MG63 (cell line): ENCODE results near the gene CCDC183. TPM values are rescaled to one million over a fixed set of nuclear protein-coding genes. Genes with fewer than 3 reads are reported as not detected.

Experiments used
- DNase-seq: peaks from one replicate; pipeline ENCODE4 v3.0.0-alpha.2; 2020
- H3K27me3 ChIP-seq: fragments of 250-450 bp; sonication (Bioruptor Pico); 2 replicates; pipeline ENCODE4 v1.5.1; 2020; ENCODE audit warnings: mild to moderate bottlenecking, moderate library complexity
- H3K36me3 ChIP-seq: fragments of 250-450 bp; sonication (Bioruptor Pico); 2 replicates; pipeline ENCODE4 v1.5.1; 2020; ENCODE audit warnings: mild to moderate bottlenecking, moderate library complexity
- H3K4me3 ChIP-seq: fragments of 250-450 bp; sonication (Bioruptor Pico); 2 replicates; pipeline ENCODE4 v1.5.1; 2020; ENCODE audit warnings: mild to moderate bottlenecking, moderate library complexity
- H3K9me3 ChIP-seq: fragments of 250-450 bp; sonication (Bioruptor Pico); 2 replicates; pipeline ENCODE4 v1.5.1; 2020; ENCODE audit warnings: mild to moderate bottlenecking, moderate library complexity
- total RNA-seq: library from RNA; depleted of rRNA; stranded (reverse); fragments of >200 nt; shearing (Covaris generic); gene quantifications from 2 replicates; pipeline ENCODE4 v1.2.3, GENCODE V29; 2014; ENCODE audit warnings: low replicate concordance

Gene CCDC183
- total RNA-seq, 1 experiment from 2014 or later = not detected

GRCh38 chr9:136845465-136846260 is 49.5 kb downstream of the CCDC183 start:
- Histone ChIP-seq H3K36me3 (peaks cover 11% of the 10 kb centered on the region), H3K27me3 (no peaks in the 10 kb centered on the region), H3K4me3 (no peak overlapping the region), H3K9me3 (no peaks in the 10 kb centered on the region)
- DNase-seq = no peak

- Histone ChIP-seq H3K27me3 (no peaks in the 10 kb centered on the region), H3K4me3 (no peak overlapping the region), H3K36me3 (peaks cover 13% of the 10 kb centered on the region), H3K9me3 (no peaks in the 10 kb centered on the region)
- DNase-seq = no peak
Measured at GRCh38 chr9:136846376-136847087, 50.4 kb downstream of the CCDC183 start.

GRCh38 chr9:136847088-136847825 is 51.1 kb downstream of the CCDC183 start:
- H3K27me3 ChIP-seq = no peaks in the 10 kb centered on the region
- peak overlapping the region; percentile 86 for H3K4me3 ChIP-seq
- DNase-seq = peak; percentile 84
- peaks cover 13% of the 10 kb centered on the region for H3K36me3 ChIP-seq
- H3K9me3 ChIP-seq = no peaks in the 10 kb centered on the region

- peak; percentile 95 for DNase-seq
- no peaks in the 10 kb centered on the region for H3K27me3 ChIP-seq
- peak overlapping the region; percentile 86 for H3K4me3 ChIP-seq
- H3K36me3 ChIP-seq = peaks cover 13% of the 10 kb centered on the region
- H3K9me3 ChIP-seq = no peaks in the 10 kb centered on the region
Measured at GRCh38 chr9:136847826-136848392, 51.8 kb downstream of the CCDC183 start.

GRCh38 chr9:136848393-136849037 is 52.4 kb downstream of the CCDC183 start:
- H3K27me3 ChIP-seq = no peaks in the 10 kb centered on the region
- peaks cover 13% of the 10 kb centered on the region for H3K36me3 ChIP-seq
- peak overlapping the region; percentile 86 for H3K4me3 ChIP-seq
- no peaks in the 10 kb centered on the region for H3K9me3 ChIP-seq
- DNase-seq = peak; percentile 56

GRCh38 chr9:136849038-136849959 is 53.2 kb downstream of the CCDC183 start, which contains the start of gene PHPT1:
TSS of gene PHPT1 (plus strand) at chr9:136849409. CDS start at chr9:136849431, 22 bp downstream.
- H3K27me3 ChIP-seq = no peaks in the 10 kb centered on the region
- peak; percentile 98 for DNase-seq
- H3K9me3 ChIP-seq = no peaks in the 10 kb centered on the region
- H3K36me3 ChIP-seq = peaks cover 13% of the 10 kb centered on the region
- peak within 1 kb of the TSS; percentile 86 for H3K4me3 ChIP-seq

- no peak for DNase-seq
- Histone ChIP-seq H3K4me3 (peak overlapping the region; percentile 86), H3K36me3 (peaks cover 13% of the 10 kb centered on the region), H3K9me3 (no peaks in the 10 kb centered on the region), H3K27me3 (no peaks in the 10 kb centered on the region)
Measured at GRCh38 chr9:136849960-136850865, 54.1 kb downstream of the CCDC183 start.

GRCh38 chr9:136850866-136851775 is 55.0 kb downstream of the CCDC183 start:
- no peaks in the 10 kb centered on the region for H3K9me3 ChIP-seq
- DNase-seq = no peak

GRCh38 chr9:136851941-136852663 is 56.0 kb downstream of the CCDC183 start, which contains the start of gene MAMDC4:
TSS of gene MAMDC4 (plus strand) at chr9:136852346. CDS start at chr9:136852417, 71 bp downstream.
- Histone ChIP-seq H3K4me3 (no peak within 1 kb of the TSS), H3K9me3 (no peaks in the 10 kb centered on the region), H3K36me3 (peaks cover 13% of the 10 kb centered on the region), H3K27me3 (no peaks in the 10 kb centered on the region)
- DNase-seq = no peak

More at GRCh38 chr9:136850866-136851775, 55.0 kb downstream of the CCDC183 start:
- Histone ChIP-seq H3K36me3 (peaks cover 13% of the 10 kb centered on the region), H3K4me3 (no peak overlapping the region), H3K27me3 (no peaks in the 10 kb centered on the region)

- H3K4me3 ChIP-seq = no peak overlapping the region
- no peak for DNase-seq
Measured at GRCh38 chr9:136852664-136853595, 56.8 kb downstream of the CCDC183 start.

GRCh38 chr9:136853596-136854112 is 57.5 kb downstream of the CCDC183 start:
- no peak for DNase-seq
- Histone ChIP-seq H3K36me3 (peaks cover 15% of the 10 kb centered on the region), H3K27me3 (no peaks in the 10 kb centered on the region)

More at GRCh38 chr9:136852664-136853595, 56.8 kb downstream of the CCDC183 start:
- peaks cover 13% of the 10 kb centered on the region for H3K36me3 ChIP-seq
- no peaks in the 10 kb centered on the region for H3K27me3 ChIP-seq
- no peaks in the 10 kb centered on the region for H3K9me3 ChIP-seq

More at GRCh38 chr9:136853596-136854112, 57.5 kb downstream of the CCDC183 start:
- no peaks in the 10 kb centered on the region for H3K9me3 ChIP-seq
- H3K4me3 ChIP-seq = no peak overlapping the region
